ENCODE measurements around the gene MDFIC. TPM values are rescaled to one million over a fixed set of nuclear protein-coding genes. Genes with fewer than 3 reads are reported as not detected.

The MDFIC gene
- total RNA-seq, 1 experiment from 2014 or later: not detected

DNA sequence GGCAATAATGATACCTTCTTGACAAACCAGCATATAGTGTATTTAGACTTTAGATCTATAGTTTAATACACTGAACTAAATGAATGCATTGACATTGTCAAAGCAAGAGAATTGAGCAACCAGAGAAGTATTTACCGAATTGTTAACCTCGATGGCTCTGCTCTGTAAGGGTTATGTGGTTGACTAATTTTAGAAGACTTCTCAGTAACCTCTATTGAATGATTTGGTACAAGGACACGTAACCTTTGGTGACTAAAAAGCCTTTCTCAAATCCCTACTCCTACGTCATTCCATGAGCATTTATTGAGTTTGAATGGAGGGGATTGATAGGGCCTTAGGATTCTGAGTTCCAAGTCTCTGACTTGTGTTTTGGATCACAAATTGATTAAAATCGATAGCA, 67.6 kb downstream of the MDFIC start:
- H2AFZ ChIP-seq (ENCODE audit: low read length): no peak overlapping the region
- no peaks in the 10 kb centered on the region for H3K4me1 ChIP-seq (ENCODE audit: low read length)
- H3K9me2 ChIP-seq (replicated peaks; ENCODE audit: insufficient read depth, low read length): no peaks in the 10 kb centered on the region
- H3K9ac ChIP-seq (ENCODE audit: low read length): no peak overlapping the region
- DNase-seq: no peak
- H3K4me2 ChIP-seq (ENCODE audit: low read depth, low read length, poor library complexity, severe bottlenecking): no peak overlapping the region
- no peak overlapping the region for H3K27ac ChIP-seq (ENCODE audit: low read length)
- H3K27me3 ChIP-seq (ENCODE audit: low read length): no peaks in the 10 kb centered on the region
- H3K4me3 ChIP-seq (ENCODE audit: low read length): no peak overlapping the region
- H3K36me3 ChIP-seq (ENCODE audit: insufficient read depth, low read length): no peaks in the 10 kb centered on the region
- H4K20me1 ChIP-seq (ENCODE audit: insufficient read depth, low read depth, low read length): no peaks in the 10 kb centered on the region
- H3K79me2 ChIP-seq (ENCODE audit: low read length): no peaks in the 10 kb centered on the region
- H3K9me3 ChIP-seq (ENCODE audit: low read length): peaks cover 16% of the 10 kb centered on the region

DNA sequence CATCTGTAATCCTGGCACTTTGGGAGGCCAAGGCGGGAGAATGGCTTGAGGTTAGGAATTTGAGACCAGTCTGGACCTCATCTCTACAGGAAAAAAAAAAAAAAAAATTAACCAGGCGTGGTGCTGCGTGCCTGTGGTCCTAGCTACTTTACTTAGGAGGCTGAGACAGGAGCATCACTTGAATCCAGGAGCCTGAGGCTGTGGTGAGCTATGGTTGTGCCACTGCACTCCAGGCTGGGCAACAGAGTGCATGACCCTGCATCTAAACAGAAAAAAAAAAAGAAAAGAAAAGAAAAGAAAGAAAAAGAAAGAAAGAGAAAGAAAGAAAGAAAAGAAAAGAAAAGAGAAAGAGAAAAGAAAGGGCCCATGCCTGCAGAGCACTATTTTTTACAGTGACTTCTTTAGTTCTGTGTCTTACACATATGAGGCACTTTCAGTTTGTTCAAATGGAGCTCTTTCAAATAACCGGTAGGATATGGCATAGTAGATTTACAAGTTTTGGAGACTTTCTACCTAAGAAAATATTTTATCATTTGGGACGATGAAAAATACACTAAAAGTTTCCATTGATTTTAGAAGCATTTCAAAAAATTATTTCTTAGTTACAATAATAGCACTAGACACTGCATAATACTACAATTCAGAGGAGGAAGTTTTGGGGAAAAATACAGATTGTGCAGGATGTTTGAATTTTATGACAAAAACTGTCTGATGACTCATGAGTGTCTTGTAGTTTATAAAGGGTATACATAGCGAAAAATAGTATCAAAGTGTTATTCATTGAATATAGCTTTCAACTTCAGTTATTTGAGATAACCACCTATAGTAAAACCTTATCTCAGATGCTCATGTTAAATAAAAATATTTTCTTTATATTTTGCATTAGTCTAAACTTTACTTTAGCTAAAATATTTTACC, 75.9 kb downstream of the MDFIC start:
- no peak for DNase-seq
- Histone ChIP-seq H3K4me3 (ENCODE audit: low read length) (no peak overlapping the region), H3K9ac (ENCODE audit: low read length) (no peak overlapping the region), H3K79me2 (ENCODE audit: low read length) (no peaks in the 10 kb centered on the region), H3K27me3 (ENCODE audit: low read length) (no peaks in the 10 kb centered on the region), H4K20me1 (ENCODE audit: insufficient read depth, low read depth, low read length) (no peaks in the 10 kb centered on the region), H3K4me2 (ENCODE audit: low read depth, low read length, poor library complexity, severe bottlenecking) (no peak overlapping the region), H3K4me1 (ENCODE audit: low read length) (no peaks in the 10 kb centered on the region), H3K9me3 (ENCODE audit: low read length) (peaks cover 10% of the 10 kb centered on the region), H3K36me3 (ENCODE audit: insufficient read depth, low read length) (no peaks in the 10 kb centered on the region), H3K9me2 (replicated peaks; ENCODE audit: insufficient read depth, low read length) (no peaks in the 10 kb centered on the region), H2AFZ (ENCODE audit: low read length) (no peak overlapping the region), H3K27ac (ENCODE audit: low read length) (no peak overlapping the region)

DNA sequence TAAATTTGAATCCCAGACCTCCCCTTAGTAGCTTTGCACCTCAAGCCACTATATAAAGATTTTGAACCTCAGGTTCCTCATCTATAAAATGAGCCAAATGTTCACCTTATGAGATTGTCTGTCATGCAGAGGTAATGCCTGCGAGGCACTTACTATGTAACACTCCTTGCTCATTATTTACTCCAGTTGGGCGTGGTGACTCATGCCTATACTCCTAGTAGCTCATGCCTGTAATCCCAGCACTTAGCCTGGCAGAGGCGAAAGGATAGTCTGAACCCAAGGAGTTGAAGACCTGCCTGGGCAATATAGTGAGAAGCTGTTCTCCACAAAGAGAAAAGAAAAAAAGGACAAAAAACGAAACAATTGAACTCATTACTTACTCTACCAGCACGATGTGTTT, 82.2 kb downstream of the MDFIC start:
- H4K20me1 ChIP-seq (ENCODE audit: insufficient read depth, low read depth, low read length): no peaks in the 10 kb centered on the region
- peaks cover 9% of the 10 kb centered on the region for H3K9me3 ChIP-seq (ENCODE audit: low read length)
- DNase-seq: no peak
- H2AFZ ChIP-seq (ENCODE audit: low read length): no peak overlapping the region
- H3K4me1 ChIP-seq (ENCODE audit: low read length): no peaks in the 10 kb centered on the region
- H3K27ac ChIP-seq (ENCODE audit: low read length): no peak overlapping the region
- H3K36me3 ChIP-seq (ENCODE audit: insufficient read depth, low read length): no peaks in the 10 kb centered on the region
- H3K4me3 ChIP-seq (ENCODE audit: low read length): no peak overlapping the region
- no peaks in the 10 kb centered on the region for H3K27me3 ChIP-seq (ENCODE audit: low read length)
- H3K79me2 ChIP-seq (ENCODE audit: low read length): no peaks in the 10 kb centered on the region
- H3K9ac ChIP-seq (ENCODE audit: low read length): no peak overlapping the region
- no peak overlapping the region for H3K4me2 ChIP-seq (ENCODE audit: low read depth, low read length, poor library complexity, severe bottlenecking)
- H3K9me2 ChIP-seq (replicated peaks; ENCODE audit: insufficient read depth, low read length): no peaks in the 10 kb centered on the region

DNA sequence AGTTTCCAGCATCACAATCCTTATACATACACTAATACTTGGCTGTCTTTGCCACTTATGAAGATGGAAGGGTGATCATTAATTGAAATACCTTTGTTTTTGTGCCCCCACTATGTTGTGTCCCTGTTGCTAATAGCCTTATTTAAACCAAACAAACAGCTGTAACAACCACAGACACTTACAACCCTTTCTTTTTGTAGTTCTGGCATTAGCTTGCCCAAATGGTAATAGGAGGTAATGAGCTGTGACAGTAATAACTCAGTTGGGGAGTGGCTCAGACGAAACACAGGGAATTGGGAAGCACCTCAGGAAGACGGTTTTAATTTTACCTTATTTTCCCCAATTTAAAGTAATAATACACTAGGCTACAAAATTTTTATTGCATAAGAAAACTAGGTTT, 83.4 kb downstream of the MDFIC start:
- Histone ChIP-seq H3K9me3 (ENCODE audit: low read length) (peaks cover 11% of the 10 kb centered on the region), H3K9ac (ENCODE audit: low read length) (no peak overlapping the region), H3K4me2 (ENCODE audit: low read depth, low read length, poor library complexity, severe bottlenecking) (no peak overlapping the region), H3K79me2 (ENCODE audit: low read length) (no peaks in the 10 kb centered on the region), H3K27ac (ENCODE audit: low read length) (no peak overlapping the region), H3K27me3 (ENCODE audit: low read length) (no peaks in the 10 kb centered on the region), H3K36me3 (ENCODE audit: insufficient read depth, low read length) (no peaks in the 10 kb centered on the region), H4K20me1 (ENCODE audit: insufficient read depth, low read depth, low read length) (no peaks in the 10 kb centered on the region), H2AFZ (ENCODE audit: low read length) (no peak overlapping the region), H3K4me3 (ENCODE audit: low read length) (no peak overlapping the region), H3K4me1 (ENCODE audit: low read length) (no peaks in the 10 kb centered on the region), H3K9me2 (replicated peaks; ENCODE audit: insufficient read depth, low read length) (no peaks in the 10 kb centered on the region)
- DNase-seq: no peak

DNA sequence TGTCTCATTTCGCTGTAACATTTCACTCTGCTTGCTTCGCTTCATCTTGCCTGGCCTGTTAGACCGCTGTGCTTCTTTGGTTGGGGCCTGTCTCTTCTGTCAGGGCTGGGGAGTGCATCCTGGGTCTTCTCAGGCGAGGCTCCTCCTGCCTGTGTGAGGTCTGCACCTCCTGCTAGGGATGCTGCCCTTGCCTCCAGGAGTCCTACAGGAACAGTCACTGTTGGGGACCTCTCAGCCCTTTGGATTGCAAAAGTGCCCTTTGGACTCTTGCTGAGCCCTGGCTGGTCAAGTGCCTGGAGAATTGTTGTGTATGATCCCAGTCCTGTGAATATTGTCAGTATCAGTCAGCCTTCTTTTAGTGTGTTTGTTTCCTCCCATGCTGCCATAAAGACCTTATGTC, 84.1 kb downstream of the MDFIC start:
- DNase-seq: no peak
- no peak overlapping the region for H2AFZ ChIP-seq (ENCODE audit: low read length)

DNA sequence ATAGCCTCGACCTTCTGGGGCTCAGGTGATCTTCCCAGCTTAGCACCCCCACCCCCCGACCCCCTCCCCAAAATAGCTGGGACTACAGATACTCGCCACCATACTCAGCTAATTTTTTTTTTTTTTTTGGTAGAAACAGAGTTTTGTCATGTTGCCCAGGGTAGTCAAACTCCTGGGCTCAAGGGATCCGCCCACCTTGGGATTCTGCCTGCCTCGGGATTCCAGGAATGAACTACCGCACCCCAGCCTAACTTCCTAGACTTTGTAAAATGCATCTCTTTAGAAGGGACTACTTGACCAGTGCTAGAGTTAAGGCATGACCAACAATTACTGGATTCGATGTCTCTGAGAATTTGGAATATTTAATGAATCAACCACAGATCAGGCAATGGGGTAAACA, 85.9 kb downstream of the MDFIC start:
- H3K79me2 ChIP-seq (ENCODE audit: low read length): no peaks in the 10 kb centered on the region
- no peaks in the 10 kb centered on the region for H3K27me3 ChIP-seq (ENCODE audit: low read length)
- no peaks in the 10 kb centered on the region for H4K20me1 ChIP-seq (ENCODE audit: insufficient read depth, low read depth, low read length)
- no peak overlapping the region for H3K4me3 ChIP-seq (ENCODE audit: low read length)
- no peak overlapping the region for H3K27ac ChIP-seq (ENCODE audit: low read length)
- no peak overlapping the region for H3K4me2 ChIP-seq (ENCODE audit: low read depth, low read length, poor library complexity, severe bottlenecking)
- no peak overlapping the region for H3K9ac ChIP-seq (ENCODE audit: low read length)
- no peaks in the 10 kb centered on the region for H3K4me1 ChIP-seq (ENCODE audit: low read length)
- no peaks in the 10 kb centered on the region for H3K9me2 ChIP-seq (replicated peaks; ENCODE audit: insufficient read depth, low read length)
- no peaks in the 10 kb centered on the region for H3K36me3 ChIP-seq (ENCODE audit: insufficient read depth, low read length)
- H3K9me3 ChIP-seq (ENCODE audit: low read length): peaks cover 17% of the 10 kb centered on the region
- no peak for DNase-seq
- no peak overlapping the region for H2AFZ ChIP-seq (ENCODE audit: low read length)

More for the DNA sequence above, 84.1 kb downstream of the MDFIC start:
- Histone ChIP-seq H3K9ac (ENCODE audit: low read length) (no peak overlapping the region), H4K20me1 (ENCODE audit: insufficient read depth, low read depth, low read length) (no peaks in the 10 kb centered on the region), H3K27me3 (ENCODE audit: low read length) (no peaks in the 10 kb centered on the region), H3K9me3 (ENCODE audit: low read length) (peaks cover 11% of the 10 kb centered on the region), H3K27ac (ENCODE audit: low read length) (no peak overlapping the region), H3K79me2 (ENCODE audit: low read length) (no peaks in the 10 kb centered on the region), H3K9me2 (replicated peaks; ENCODE audit: insufficient read depth, low read length) (no peaks in the 10 kb centered on the region), H3K4me2 (ENCODE audit: low read depth, low read length, poor library complexity, severe bottlenecking) (no peak overlapping the region), H3K4me3 (ENCODE audit: low read length) (no peak overlapping the region), H3K36me3 (ENCODE audit: insufficient read depth, low read length) (no peaks in the 10 kb centered on the region), H3K4me1 (ENCODE audit: low read length) (no peaks in the 10 kb centered on the region)

DNA sequence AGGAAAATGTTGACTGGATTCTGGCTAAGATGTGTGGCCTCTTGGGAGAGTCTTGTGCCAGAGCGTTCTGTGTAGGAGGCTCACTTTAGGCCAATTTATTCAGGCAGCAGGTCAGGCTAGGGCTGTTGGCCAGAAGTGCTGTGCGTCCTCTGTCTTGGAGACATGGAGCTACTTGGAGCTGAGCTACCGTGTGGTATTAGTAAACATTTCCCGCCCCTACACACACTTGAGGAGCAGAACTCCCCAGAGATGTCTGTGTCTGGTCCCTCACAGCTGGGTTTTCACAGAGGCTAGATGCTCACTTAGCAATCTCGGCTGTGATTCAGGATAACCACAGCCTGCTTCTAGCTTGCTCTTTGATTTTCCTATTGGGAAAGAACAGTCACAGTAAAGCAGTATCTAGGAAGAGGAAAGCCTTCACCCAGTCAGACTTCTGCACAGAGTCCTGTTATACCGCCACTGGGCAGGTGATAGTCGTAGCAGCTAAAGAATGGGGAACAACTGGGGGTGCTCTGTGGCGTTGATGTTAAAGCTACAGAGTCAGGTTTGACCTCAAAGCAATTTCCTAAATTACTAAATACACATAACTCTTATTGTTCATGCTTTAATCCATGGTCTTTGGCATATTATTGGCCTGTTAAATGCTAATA, 86.7 kb downstream of the MDFIC start:
- no peaks in the 10 kb centered on the region for H3K9me2 ChIP-seq (replicated peaks; ENCODE audit: insufficient read depth, low read length)
- no peak overlapping the region for H3K9ac ChIP-seq (ENCODE audit: low read length)
- no peak overlapping the region for H2AFZ ChIP-seq (ENCODE audit: low read length)
- H3K4me2 ChIP-seq (ENCODE audit: low read depth, low read length, poor library complexity, severe bottlenecking): no peak overlapping the region
- no peak overlapping the region for H3K4me3 ChIP-seq (ENCODE audit: low read length)
- H3K79me2 ChIP-seq (ENCODE audit: low read length): no peaks in the 10 kb centered on the region
- H3K36me3 ChIP-seq (ENCODE audit: insufficient read depth, low read length): no peaks in the 10 kb centered on the region
- no peaks in the 10 kb centered on the region for H3K4me1 ChIP-seq (ENCODE audit: low read length)
- DNase-seq: no peak
- no peaks in the 10 kb centered on the region for H3K27me3 ChIP-seq (ENCODE audit: low read length)
- peaks cover 14% of the 10 kb centered on the region for H3K9me3 ChIP-seq (ENCODE audit: low read length)
- no peaks in the 10 kb centered on the region for H4K20me1 ChIP-seq (ENCODE audit: insufficient read depth, low read depth, low read length)
- H3K27ac ChIP-seq (ENCODE audit: low read length): no peak overlapping the region

DNA sequence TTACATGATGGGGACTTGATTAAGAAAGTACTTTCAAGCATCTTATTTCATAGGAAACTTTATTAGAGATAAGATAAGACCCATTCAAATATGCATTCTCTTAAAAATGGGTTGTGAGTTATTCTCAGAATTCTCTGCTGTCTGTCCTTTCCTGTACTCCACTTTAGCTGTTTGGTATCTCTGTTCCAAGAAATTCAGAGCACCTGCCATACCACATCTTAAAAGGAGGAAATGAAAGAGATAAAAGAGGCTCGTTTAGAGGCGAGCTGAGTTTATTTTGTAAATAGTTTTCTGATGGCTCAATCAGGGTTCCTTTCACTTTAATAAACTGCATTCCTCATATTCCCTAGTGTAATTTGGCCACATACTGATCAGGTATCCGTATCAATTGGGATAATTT, 87.2 kb downstream of the MDFIC start:
- Histone ChIP-seq H3K4me3 (ENCODE audit: low read length) (no peak overlapping the region), H3K27ac (ENCODE audit: low read length) (no peak overlapping the region), H3K4me2 (ENCODE audit: low read depth, low read length, poor library complexity, severe bottlenecking) (no peak overlapping the region), H3K4me1 (ENCODE audit: low read length) (no peaks in the 10 kb centered on the region), H3K9me3 (ENCODE audit: low read length) (peaks cover 16% of the 10 kb centered on the region), H4K20me1 (ENCODE audit: insufficient read depth, low read depth, low read length) (no peaks in the 10 kb centered on the region), H3K36me3 (ENCODE audit: insufficient read depth, low read length) (no peaks in the 10 kb centered on the region), H2AFZ (ENCODE audit: low read length) (no peak overlapping the region), H3K9ac (ENCODE audit: low read length) (no peak overlapping the region), H3K27me3 (ENCODE audit: low read length) (no peaks in the 10 kb centered on the region), H3K9me2 (replicated peaks; ENCODE audit: insufficient read depth, low read length) (no peaks in the 10 kb centered on the region), H3K79me2 (ENCODE audit: low read length) (no peaks in the 10 kb centered on the region)
- DNase-seq: no peak
